GM18867 (cell line): ENCODE measurements around the gene NEB.
A peak's percentile ranks its signal among the peaks of the same experiment; 100 is the strongest.
"Not testable (repeated sequence)": the region's sequence is repeated elsewhere in the genome, so short reads cannot be mapped to it uniquely, and the experiment has no call there.

Experiments used
- ATAC-seq: cut with Tn5 transposase; IDR thresholded peaks from one replicate; pipeline ENCODE4 v1.9.1; 2021; ENCODE audit warnings: mild to moderate bottlenecking, moderate library complexity; ENCODE audit not compliant: unreplicated experiment

The NEB gene

DNA sequence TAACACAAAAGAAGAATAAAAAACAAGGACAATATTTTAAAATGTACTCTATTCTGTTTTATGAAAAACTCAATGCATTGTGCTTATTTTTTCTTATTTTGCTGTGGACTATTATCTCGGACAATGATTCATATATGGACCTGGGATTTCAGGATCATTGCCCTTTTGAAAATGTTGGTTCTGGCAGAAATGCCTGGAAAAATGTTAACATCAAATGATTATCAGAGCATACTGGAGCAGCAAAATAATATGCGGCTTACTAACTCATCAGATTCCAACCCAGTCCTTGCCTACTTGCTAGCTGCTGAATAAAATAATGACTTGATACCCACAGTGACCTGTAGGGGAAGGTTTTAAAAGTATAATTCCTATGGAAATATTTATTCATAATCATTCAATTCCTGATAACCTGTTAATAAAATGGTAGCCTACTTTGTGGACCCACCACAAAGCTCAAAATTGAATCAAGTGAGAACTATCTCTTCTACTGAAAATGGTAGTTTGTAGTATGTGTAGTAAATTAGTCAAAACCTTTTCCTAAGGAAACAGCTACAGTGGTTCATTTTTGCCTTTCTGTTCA lies 117.4 kb downstream of the NEB start:
- ATAC-seq = no peak

DNA sequence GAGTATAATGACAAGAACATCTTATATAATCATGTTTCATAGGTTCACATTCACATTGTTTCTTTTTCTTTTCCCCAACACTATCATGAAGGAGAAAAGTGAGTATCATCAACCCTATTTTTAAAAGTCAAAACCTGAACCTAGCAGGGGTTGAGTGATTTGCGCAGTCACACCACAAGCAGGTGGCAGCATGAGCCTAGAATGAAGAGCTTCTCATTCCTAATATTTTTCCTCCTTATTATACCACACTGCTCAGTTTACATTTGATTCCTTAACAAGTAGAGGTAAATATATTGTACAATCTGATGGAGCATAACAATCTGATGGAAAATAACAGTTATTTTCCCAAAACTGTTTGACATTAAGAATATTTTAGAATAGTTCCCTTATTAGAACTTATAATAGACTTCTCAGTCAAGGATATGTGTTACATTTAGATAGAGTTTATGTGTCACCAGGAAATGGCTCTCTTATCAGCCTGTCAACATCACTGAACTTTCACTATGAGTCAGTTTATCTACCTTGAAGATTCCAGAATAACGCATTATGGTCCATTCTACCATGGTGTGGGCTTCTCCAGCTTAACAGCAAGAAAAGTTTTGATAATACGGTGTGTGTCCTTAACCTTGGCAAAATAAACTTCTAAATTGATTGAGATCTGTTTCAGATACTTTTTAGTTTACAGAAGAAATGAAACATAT lies 119.5 kb downstream of the NEB start:
- peak; percentile 58 for ATAC-seq

DNA sequence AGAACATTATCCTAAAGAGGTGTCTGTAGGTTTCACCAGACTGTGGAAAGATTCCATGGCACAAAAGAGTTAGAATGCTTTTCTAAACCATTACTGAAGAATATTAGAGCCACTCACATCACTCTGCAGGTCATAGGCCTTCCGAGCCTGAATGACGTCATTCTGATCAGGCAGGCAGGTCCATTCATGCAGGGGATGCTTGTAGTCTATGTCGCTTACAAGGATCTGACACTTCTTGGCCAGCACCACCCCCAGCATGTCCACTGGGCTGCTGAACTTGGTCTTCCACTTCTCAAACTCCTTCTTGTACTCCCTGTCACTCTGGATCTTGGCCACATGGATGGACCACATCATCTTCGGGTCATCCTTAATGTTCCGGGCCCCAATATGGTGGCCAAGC lies 120.1 kb downstream of the NEB start:
- ATAC-seq = no peak

DNA sequence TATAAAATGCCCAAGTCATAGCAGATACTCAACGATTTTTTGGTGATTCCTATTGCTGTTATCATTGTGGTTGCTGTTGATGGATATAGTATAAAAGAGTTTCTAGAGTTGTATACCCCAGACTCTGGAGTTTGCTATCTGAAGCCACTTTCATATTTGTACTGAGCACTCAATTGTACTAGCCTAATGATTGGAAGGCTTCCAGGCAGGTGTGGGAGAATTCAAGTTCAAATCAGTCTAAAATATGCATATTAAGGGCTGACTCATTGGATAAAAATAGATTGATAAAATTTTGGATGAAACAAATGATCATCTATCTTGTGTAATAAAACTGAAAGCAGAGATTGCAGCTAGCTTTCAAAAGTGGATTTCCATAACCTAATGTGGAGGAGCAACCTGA lies 122.9 kb downstream of the NEB start:
- ATAC-seq = no peak

DNA sequence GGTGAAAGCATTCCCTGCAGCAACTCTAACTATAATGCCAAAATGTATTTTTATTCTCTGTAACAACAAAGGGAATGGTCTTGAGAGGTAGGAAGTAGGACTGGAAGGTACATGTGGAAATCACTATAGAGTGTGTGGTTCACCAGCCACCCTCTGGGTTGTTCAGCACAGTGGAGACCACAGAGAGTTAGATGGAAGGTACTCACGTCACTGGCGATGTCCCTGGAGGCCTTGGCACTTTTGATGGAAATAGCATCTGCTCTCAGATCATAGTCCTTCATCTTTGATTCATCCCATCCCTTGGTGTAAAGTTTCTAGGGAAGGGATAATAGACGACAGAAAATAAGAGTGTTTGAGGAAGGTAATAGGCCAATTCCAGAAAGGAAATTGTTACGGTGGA lies 124.0 kb downstream of the NEB start:
- no peak for ATAC-seq

DNA sequence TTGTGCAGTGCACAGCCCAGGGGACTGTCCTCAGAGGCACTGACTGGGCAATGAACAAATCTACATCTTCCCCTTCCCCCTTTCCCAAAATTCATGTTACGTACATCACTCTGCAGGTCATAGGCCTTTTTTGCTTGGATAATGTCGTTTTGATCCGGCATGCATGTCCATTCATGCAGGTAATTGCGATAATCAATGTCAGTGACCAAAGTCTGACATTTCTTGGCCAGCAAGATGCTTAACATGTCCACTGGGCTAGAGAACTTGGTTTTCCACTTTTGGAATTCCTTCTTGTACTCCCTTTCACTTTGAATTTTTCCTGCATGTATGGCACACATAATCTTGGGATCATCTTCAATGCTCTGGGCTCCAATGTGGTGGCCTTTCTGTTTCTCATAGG lies 124.6 kb downstream of the NEB start:
- ATAC-seq = no peak

DNA sequence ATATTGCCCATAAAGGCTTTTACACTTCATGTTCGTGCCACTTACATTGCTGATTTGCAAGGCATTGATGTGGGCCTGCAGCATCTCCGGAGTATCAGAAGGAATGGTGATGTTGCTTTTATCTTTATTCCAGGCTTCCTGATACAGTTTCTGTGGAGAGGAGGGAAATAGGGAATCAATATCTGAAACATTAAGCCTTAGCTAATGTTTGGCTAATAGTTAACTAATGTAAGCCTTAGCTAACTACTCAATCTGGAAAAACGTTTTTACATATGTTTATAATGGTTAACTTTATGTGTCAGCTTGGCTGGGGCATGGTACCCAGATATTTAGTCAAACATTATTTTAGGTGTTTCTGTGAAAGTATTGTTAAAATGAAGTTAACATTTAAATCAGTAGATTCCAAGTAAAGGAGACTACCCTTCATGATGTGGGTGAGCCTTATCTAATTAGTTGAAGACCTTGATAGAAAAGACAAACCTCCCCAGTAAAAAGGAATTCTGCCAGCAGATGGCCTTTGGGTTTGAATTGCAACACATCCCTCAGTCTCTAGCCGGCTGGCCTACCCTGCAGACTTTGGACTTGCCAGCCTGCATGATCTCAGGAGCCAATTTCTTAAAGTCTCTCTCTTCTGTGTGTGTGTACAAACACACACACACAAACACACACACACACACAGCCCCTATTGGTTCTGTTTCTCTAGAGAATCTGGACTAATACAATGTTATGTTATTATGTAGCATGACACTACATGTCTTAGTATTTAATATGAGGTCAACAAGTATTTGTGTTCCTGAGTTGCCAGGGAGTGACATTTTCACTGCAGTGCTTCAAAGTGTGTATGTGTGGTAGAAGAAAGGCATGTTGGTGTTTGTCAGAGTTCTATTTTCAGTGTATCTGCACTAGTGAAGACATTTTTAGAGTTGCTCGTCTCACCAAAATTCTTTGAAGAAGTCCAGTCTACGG lies 126.5 kb downstream of the NEB start:
- ATAC-seq = not testable (repeated sequence)

DNA sequence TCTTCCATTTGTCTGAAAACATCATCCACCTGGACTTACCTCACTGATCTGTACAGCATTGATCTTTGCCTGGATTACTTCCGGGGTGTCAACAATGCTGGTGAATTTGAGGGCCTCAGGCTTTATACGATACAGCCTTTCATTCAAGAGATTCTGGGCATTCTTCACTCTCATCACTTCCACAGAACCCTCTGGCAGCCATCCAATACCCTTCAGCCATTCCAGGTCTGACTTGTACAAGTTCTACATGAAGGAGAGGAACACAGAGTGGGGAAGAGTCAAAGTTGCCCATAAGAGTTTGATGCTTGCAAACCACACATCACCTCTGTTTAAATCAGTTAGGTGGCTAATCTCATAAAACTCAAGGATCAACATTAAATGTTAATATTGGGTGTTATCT lies 130.7 kb downstream of the NEB start:
- ATAC-seq = not testable (repeated sequence)

DNA sequence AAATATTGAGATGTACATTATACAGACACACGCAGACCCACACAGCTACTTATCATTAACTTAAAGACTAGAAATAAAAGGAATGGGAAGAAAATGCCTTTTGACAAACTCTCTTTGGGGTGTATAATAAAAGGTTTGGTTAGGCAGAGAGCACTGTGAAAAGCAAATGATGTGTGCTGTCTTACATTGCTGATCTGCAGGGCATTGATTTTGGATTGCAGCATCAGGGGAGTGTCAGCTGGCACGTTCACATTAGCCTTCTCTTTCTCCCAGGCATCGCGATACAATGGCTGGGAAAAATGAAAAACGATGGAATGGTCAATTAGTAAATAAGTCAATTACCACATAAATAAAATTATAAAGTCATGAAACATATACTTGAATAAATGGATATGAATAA lies 131.9 kb downstream of the NEB start:
- not testable (repeated sequence) for ATAC-seq

DNA sequence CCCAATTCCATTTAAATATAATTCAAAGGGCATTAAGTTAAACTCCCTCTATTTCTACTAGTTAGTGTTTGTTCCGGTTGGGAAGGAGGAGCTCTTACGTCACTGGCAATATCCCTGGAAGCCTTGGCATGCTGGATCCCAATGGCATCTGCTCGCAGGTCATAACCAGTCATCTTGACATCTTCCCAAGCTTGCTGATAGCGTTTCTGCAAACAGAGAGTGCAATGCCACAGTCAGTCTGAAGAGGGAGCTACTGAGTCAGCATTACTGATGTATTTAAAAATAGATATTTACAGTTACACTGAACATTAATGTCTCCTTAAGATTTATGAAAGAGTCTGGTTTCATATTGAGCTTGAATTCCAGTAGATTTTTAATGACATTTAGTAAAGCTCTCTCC lies 132.5 kb downstream of the NEB start:
- ATAC-seq = peak; percentile 68

DNA sequence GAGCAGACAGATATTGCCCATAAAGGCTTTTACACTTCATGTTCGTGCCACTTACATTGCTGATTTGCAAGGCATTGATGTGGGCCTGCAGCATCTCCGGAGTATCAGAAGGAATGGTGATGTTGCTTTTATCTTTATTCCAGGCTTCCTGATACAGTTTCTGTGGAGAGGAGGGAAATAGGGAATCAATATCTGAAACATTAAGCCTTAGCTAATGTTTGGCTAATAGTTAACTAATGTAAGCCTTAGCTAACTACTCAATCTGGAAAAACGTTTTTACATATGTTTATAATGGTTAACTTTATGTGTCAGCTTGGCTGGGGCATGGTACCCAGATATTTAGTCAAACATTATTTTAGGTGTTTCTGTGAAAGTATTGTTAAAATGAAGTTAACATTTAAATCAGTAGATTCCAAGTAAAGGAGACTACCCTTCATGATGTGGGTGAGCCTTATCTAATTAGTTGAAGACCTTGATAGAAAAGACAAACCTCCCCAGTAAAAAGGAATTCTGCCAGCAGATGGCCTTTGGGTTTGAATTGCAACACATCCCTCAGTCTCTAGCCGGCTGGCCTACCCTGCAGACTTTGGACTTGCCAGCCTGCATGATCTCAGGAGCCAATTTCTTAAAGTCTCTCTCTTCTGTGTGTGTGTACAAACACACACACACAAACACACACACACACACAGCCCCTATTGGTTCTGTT lies 137.2 kb downstream of the NEB start:
- ATAC-seq = not testable (repeated sequence)

DNA sequence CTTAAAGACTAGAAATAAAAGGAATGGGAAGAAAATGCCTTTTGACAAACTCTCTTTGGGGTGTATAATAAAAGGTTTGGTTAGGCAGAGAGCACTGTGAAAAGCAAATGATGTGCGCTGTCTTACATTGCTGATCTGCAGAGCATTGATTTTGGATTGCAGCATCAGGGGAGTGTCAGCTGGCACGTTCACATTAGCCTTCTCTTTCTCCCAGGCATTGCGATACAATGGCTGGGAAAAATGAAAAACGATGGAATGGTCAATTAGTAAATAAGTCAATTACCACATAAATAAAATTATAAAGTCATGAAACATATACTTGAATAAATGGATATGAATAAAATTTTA lies 142.4 kb downstream of the NEB start:
- not testable (repeated sequence) for ATAC-seq

DNA sequence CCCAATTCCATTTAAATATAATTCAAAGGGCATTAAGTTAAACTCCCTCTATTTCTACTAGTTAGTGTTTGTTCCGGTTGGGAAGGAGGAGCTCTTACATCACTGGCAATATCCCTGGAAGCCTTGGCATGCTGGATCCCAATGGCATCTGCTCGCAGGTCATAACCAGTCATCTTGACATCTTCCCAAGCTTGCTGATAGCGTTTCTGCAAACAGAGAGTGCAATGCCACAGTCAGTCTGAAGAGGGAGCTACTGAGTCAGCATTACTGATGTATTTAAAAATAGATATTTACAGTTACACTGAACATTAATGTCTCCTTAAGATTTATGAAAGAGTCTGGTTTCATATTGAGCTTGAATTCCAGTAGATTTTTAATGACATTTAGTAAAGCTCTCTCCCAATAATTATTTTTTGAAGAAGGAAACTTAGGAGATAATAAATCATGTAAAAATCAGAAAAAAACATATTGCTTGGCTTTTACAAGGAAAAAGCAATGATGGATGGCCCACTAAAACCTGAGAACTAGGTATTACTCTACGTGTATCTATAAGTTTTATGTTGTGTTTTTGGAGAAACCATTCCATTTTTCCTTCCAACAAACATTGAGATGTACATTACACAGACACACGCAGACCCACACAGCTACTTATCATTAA lies 142.9 kb downstream of the NEB start:
- peak; percentile 67 for ATAC-seq

DNA sequence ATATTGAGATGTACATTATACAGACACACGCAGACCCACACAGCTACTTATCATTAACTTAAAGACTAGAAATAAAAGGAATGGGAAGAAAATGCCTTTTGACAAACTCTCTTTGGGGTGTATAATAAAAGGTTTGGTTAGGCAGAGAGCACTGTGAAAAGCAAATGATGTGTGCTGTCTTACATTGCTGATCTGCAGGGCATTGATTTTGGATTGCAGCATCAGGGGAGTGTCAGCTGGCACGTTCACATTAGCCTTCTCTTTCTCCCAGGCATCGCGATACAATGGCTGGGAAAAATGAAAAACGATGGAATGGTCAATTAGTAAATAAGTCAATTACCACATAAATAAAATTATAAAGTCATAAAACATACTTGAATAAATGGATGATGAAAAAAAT lies 153.0 kb downstream of the NEB start:
- not testable (repeated sequence) for ATAC-seq

DNA sequence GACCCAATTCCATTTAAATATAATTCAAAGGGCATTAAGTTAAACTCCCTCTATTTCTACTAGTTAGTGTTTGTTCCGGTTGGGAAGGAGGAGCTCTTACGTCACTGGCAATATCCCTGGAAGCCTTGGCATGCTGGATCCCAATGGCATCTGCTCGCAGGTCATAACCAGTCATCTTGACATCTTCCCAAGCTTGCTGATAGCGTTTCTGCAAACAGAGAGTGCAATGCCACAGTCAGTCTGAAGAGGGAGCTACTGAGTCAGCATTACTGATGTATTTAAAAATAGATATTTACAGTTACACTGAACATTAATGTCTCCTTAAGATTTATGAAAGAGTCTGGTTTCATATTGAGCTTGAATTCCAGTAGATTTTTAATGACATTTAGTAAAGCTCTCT lies 153.6 kb downstream of the NEB start:
- peak; percentile 58 for ATAC-seq

DNA sequence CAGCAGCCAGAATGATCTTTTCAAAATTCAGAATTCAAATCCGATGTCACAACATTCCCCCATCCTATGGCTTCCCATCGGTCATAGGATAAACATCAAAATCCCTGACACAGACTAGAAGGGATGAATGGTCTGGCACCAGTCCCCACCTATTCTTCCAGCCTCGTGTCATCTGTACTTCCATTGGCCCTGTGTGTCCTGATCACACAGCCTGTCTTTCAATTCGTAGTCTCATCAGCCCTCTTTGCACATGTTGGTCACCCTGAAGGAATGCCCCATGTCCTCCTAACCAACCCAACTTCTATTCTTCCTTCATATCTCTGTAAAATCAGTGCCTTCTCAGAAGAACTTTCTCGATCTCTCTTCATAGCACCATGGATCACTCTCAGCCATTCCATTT lies 157.2 kb downstream of the NEB start:
- no peak for ATAC-seq

DNA sequence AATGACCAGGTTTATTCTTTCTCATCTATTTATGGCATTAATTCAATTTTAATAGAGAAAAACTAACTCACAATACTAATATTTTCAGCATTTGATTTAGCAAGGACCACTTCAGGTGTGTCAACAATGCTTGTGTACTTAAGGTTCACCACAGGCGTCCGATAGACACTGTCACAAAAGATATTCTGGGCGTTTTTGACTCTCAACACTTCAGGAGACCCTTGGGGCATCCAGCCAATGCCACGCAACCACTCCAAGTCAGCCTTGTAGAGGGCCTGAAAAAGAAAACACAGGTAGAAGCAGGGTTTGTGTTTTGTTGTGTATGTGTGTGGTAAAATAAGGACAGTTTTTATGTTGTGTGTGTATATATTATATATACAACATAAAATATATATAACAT lies 158.2 kb downstream of the NEB start:
- no peak for ATAC-seq

DNA sequence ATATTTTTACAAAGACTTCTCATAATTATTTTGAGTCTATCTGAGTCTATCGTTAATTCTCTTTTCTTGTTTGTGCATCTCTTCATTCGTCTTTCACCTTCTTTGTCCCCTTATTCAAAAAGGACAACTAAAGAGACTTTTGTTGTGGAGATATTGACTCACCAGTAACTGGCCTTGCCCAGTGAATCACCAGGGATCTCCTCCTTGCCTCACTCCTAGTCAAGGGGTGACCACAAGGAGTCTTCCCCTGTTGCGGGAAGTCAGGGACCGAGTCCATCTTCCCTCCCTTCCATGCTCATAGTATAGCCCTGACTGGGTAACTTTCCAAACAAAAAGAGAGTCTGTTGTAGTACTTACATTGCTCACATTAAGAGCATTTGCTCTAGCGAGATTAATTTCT lies 158.9 kb downstream of the NEB start:
- no peak for ATAC-seq

DNA sequence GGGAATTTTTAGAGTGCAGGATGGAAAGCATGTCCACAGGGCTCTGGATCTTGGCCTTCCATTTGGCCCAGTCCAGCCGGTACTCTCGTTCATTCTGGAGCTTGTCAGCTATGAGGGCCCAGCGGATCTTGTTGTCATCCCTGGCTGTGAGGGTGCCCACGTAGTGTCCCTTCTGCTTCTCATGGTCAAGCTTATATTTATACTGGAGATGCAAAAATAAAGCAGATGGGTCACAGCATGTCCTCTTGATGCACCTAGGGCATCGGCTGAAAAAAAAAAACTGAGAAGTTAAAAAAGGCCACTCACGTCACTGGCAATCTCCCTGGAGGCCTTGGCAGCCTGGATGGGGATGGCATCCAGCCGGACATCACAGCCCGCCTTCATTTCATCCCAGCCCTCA lies 164.1 kb downstream of the NEB start:
- ATAC-seq = no peak

DNA sequence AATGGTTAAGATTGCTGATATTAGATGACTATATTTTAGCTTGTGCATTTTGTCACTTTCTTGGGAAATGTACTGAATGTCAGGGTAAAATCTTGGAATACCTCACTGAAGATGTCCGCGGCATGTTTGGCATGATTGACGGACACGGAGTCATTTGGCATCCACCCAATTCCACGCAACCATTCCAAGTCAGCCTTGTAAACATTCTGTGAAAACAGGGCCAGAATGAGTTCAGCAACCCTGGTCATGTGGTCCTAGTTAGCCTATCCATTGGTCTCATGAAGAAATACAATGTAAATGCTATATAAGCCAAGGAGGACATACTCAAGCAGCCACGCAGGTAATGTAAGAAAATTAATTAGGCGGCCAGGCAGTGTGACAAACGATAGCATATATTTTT lies 165.1 kb downstream of the NEB start:
- no peak for ATAC-seq

DNA sequence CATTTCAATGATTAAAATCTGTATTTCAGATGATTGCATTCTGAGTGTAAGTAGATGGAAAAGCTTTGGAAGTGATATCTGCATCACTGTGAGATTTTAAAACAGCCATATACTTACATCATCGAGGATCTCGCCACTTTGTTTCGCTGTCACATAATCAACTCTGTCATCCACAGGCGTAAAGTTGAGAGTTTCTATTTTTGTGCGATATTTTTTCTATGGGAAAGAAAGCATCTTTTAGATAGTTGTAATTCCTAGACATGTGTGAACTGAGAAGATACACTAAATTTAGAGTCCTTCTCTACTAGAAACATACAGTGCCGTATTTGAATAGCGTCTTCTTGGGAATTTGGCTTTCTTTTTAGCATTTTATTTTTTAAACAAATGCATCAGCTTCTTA lies 165.8 kb downstream of the NEB start:
- ATAC-seq = no peak
